Omental fat pad (tissue), 4 donors: ENCODE data around the gene SPINDOC. TPM values are rescaled to one million over a fixed set of nuclear protein-coding genes. Genes with fewer than 3 reads are reported as not detected.
"Not testable (repeated sequence)": the region's sequence is repeated elsewhere in the genome, so short reads cannot be mapped to it uniquely, and the experiment has no call there.

Experiments used
- ATAC-seq: fragments of 150-250 bp; one replicate; pipeline ENCODE4 v1.9.1; 2016; ENCODE audit warnings: mild to moderate bottlenecking, moderate library complexity; ENCODE audit not compliant: low FRiP score
- DNase-seq: peaks from one replicate; pipeline ENCODE4 v3.0.0-alpha.2; 2019; ENCODE audit warnings: low spot score
- total RNA-seq, 4 donors: library from RNA; depleted of rRNA; stranded (reverse); fragments of >200 nt; gene quantifications; one replicate each; pipeline ENCODE4 v1.1.0, GENCODE V29; 2016
- TF ChIP-seq, protein P1 (sequence below), 3 donors: fragments of 450-650 bp; IDR thresholded peaks; one replicate each; pipeline ENCODE4 v1.5.1; 2016 to 2017; ENCODE audit warnings: antibody characterized with exemption in 3 of 3, mild to moderate bottlenecking in 3 of 3, moderate library complexity in 2 of 3

SPINDOC gene
- total RNA-seq, 4 donors from 2014 or later: 7.3 to 12.8 (median 8.6) TPM

DNA sequence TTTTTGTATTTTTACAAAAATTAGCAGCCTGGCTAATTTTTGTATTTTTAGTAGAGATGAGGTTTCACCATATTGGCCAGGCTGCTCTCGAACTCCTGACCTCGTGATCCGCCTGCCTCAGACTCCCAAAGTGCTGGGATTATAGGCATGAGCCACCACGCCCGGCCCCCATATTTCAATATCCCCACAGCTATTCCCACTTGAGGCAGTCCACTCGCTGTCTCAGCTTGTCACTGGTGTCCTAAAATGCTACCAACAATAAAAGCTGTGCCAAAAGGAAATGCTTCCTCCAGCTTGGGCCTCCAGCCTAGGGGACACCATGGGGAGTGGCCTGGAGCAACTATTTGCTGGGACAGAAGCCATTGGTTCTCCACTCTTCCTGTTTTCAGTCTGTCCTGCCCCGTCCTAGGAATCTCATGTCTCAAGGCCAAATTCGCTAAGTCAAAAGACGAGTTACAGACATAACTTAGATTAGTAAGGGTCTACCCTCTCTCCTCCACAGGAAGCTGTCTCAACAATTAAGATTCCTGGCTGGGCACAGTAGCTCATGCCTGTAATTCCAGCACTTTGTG lies 7.3 kb upstream of the SPINDOC start:
- TF ChIP-seq, protein P1, sequence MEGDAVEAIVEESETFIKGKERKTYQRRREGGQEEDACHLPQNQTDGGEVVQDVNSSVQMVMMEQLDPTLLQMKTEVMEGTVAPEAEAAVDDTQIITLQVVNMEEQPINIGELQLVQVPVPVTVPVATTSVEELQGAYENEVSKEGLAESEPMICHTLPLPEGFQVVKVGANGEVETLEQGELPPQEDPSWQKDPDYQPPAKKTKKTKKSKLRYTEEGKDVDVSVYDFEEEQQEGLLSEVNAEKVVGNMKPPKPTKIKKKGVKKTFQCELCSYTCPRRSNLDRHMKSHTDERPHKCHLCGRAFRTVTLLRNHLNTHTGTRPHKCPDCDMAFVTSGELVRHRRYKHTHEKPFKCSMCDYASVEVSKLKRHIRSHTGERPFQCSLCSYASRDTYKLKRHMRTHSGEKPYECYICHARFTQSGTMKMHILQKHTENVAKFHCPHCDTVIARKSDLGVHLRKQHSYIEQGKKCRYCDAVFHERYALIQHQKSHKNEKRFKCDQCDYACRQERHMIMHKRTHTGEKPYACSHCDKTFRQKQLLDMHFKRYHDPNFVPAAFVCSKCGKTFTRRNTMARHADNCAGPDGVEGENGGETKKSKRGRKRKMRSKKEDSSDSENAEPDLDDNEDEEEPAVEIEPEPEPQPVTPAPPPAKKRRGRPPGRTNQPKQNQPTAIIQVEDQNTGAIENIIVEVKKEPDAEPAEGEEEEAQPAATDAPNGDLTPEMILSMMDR (IDR thresholded peaks at IDR 0.05): no peak
- DNase-seq: no peak
- no peak for ATAC-seq

GRCh38 chr11:63810383-63810782 lies 2.9 kb upstream of the SPINDOC start:
- DNase-seq, ATAC-seq: not testable (repeated sequence)

GRCh38 chr11:63811522-63811921 lies 1.7 kb upstream of the SPINDOC start:
- TF ChIP-seq, protein P1 (IDR thresholded peaks at IDR 0.05): no peak
- no peak for ATAC-seq

GRCh38 chr11:63813563-63814382 lies 517 bp downstream of the SPINDOC start:
- TF ChIP-seq, protein P1 (IDR thresholded peaks at IDR 0.05): no peak
- ATAC-seq (peak; percentile 40), DNase-seq (no peak)

More at GRCh38 chr11:63811522-63811921, 1.7 kb upstream of the SPINDOC start:
- DNase-seq: no peak

- no peak for DNase-seq
- TF ChIP-seq, protein P1 (IDR thresholded peaks at IDR 0.05): no peak
- ATAC-seq: no peak
Measured at GRCh38 chr11:63814383-63814736, 1.1 kb downstream of the SPINDOC start.

GRCh38 chr11:63816166-63816565 lies 2.9 kb downstream of the SPINDOC start:
- TF ChIP-seq, protein P1 (IDR thresholded peaks at IDR 0.05): no peak
- ATAC-seq (no peak), DNase-seq (no peak)

GRCh38 chr11:63816732-63817131 lies 3.5 kb downstream of the SPINDOC start:
- ATAC-seq: no peak
- TF ChIP-seq, protein P1 (IDR thresholded peaks at IDR 0.05): no peak
- no peak for DNase-seq
